HUES48 (cell line): Measurements from ENCODE around the gene SLC30A7.

Source experiments
- H3K27ac ChIP-seq: one replicate; pipeline ENCODE4 v1.7.0; 2013; ENCODE audit warnings: low read depth, low read length, inconsistent platforms
- H3K27me3 ChIP-seq: 2 replicates; pipeline ENCODE4 v1.6.1; 2013; ENCODE audit warnings: mild to moderate bottlenecking, low read length; ENCODE audit not compliant: control insufficient read depth, insufficient read depth
- H3K36me3 ChIP-seq: 2 replicates; pipeline ENCODE4 v1.6.1; 2013; ENCODE audit warnings: low read length; ENCODE audit not compliant: control insufficient read depth, insufficient read depth
- H3K4me1 ChIP-seq: 2 replicates; pipeline ENCODE4 v1.6.1; 2013; ENCODE audit warnings: mild to moderate bottlenecking, low read length; ENCODE audit not compliant: control insufficient read depth, insufficient read depth
- H3K4me3 ChIP-seq: 2 replicates; pipeline ENCODE4 v1.5.1; 2013; ENCODE audit warnings: mild to moderate bottlenecking, low read depth, low read length
- H3K9ac ChIP-seq: 2 replicates; pipeline ENCODE4 v1.6.1; 2013; ENCODE audit warnings: mild to moderate bottlenecking, low read depth, low read length, moderate library complexity
- H3K9me3 ChIP-seq: 2 replicates; pipeline ENCODE4 v1.6.1; 2013; ENCODE audit warnings: low read length; ENCODE audit not compliant: control insufficient read depth, insufficient read depth

Gene SLC30A7

DNA sequence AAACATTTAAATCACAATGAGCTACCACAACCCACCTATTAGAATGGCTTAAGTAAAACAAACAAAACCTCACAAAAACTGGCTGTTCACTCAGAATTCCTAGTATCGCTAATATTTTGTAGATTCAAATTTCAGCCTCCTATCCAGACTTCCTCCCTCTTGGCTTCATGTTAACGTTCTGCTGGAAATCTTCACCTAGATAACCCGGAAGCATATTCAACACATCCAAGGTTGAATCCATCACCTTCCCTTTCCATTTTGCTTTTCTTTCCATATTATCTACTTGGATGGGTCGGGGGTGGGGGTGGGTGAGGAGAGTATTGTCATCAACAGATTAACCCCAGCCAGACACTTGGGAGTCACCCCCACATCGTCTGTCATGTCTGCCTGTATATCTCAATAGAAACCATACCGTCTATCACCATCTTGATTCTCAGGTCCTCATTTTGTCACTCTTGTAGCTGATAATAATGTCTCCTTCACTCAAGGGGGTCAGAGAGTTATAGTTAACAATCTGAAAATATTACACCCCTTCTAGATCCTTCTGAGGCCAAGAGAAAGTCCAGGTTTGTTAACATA lies 131.4 kb downstream of the SLC30A7 start:
- H3K36me3 ChIP-seq = peaks cover 20% of the 10 kb centered on the region
- peak overlapping the region; percentile 76 for H3K4me3 ChIP-seq
- H3K27ac ChIP-seq = no peak overlapping the region
- H3K27me3 ChIP-seq = no peaks in the 10 kb centered on the region
- no peaks in the 10 kb centered on the region for H3K9me3 ChIP-seq
- H3K4me1 ChIP-seq = peaks cover 26% of the 10 kb centered on the region
- H3K9ac ChIP-seq = no peak overlapping the region

DNA sequence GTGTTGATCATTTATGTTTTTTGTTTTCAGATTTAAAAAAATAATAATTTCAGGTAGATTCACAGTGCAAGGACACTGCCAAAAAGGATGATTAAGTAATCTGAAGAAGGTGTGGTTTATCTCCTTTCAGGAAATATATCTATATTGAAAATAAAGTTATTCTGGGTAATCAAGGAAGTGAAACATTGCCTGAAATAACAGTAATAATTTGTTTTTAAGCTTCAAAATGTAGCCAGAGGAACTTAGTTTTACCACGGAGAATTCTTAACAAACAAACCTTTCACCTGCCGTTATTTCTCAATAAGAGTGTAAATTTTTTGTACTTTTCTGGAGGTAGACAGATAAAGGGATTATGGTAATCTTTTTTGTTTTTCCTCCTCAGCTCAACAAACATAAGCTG lies 132.6 kb downstream of the SLC30A7 start:
- Histone ChIP-seq H3K4me3 (no peak overlapping the region), H3K9ac (no peak overlapping the region), H3K27ac (no peak overlapping the region), H3K9me3 (no peaks in the 10 kb centered on the region), H3K36me3 (peaks cover 11% of the 10 kb centered on the region), H3K4me1 (peaks cover 19% of the 10 kb centered on the region), H3K27me3 (no peaks in the 10 kb centered on the region)

DNA sequence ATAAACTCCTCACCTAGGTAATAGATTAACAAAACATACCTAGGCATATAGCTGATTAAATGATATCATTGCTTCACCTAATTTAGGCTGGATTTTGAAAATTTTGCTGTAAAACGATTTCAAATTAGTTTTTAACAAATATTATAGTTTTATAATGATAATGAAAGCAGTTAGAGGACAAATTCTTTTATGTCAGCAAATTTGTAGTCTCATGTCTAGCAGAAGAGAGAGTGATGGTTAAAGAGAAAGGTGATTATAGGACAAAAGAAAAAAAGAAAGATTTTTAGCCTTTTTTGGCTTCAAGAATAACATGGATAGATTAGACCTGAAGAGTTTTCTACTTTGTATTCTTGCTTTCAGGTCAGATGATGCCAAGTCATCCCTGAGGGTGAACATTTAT lies 133.3 kb downstream of the SLC30A7 start:
- Histone ChIP-seq H3K27ac (no peak overlapping the region), H3K27me3 (no peaks in the 10 kb centered on the region), H3K36me3 (peaks cover 6% of the 10 kb centered on the region), H3K9me3 (no peaks in the 10 kb centered on the region), H3K4me1 (peaks cover 19% of the 10 kb centered on the region), H3K9ac (no peak overlapping the region), H3K4me3 (no peak overlapping the region)

DNA sequence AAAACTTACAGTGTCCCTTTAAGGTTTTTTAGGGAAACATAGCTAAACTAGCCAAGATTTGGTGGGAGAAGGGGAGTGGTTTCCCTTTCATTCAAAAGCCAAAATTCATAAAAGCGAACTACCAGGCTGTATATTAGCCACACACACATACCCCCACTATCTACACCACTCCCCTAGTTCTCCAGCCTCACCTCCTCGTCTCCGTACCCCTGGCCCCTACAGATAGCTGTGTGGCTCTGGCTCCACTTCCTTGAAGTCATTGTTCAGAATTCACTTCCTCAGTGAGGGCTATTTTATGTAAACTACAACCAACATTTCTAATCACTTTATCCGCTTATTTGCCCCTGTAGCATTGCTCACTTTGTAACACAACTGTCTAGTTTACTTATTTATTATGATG lies 135.0 kb downstream of the SLC30A7 start:
- H3K9ac ChIP-seq = no peak overlapping the region
- no peaks in the 10 kb centered on the region for H3K27me3 ChIP-seq
- no peak overlapping the region for H3K4me3 ChIP-seq
- H3K36me3 ChIP-seq = peaks cover 6% of the 10 kb centered on the region
- H3K9me3 ChIP-seq = no peaks in the 10 kb centered on the region
- peaks cover 12% of the 10 kb centered on the region for H3K4me1 ChIP-seq
- H3K27ac ChIP-seq = no peak overlapping the region
